ENCODE measurements around the gene RPLP1.

DNA sequence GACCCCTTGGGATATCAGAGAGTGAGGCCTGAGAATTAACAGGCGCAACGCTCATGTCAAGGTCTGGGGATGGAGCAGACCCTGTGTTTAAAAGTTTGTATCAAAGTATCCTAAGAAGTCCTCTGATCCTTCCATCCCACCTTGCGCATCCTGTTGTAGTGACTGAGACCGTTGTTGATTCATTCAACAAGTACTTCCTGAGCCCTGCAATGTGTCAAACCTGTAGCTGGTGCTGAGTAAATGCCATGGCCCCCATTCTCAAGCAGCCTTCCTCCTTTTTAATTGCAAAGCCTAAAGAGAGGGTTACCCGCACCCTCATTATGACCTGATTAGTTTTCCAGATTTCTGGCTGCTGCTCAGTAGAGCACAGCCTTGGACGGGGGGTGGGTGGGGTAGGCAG, 46.4 kb downstream of the RPLP1 start:
- TF ChIP-seq POLR2A (IDR thresholded peaks at IDR 0.05): no peak
- TF ChIP-seq, protein P1, sequence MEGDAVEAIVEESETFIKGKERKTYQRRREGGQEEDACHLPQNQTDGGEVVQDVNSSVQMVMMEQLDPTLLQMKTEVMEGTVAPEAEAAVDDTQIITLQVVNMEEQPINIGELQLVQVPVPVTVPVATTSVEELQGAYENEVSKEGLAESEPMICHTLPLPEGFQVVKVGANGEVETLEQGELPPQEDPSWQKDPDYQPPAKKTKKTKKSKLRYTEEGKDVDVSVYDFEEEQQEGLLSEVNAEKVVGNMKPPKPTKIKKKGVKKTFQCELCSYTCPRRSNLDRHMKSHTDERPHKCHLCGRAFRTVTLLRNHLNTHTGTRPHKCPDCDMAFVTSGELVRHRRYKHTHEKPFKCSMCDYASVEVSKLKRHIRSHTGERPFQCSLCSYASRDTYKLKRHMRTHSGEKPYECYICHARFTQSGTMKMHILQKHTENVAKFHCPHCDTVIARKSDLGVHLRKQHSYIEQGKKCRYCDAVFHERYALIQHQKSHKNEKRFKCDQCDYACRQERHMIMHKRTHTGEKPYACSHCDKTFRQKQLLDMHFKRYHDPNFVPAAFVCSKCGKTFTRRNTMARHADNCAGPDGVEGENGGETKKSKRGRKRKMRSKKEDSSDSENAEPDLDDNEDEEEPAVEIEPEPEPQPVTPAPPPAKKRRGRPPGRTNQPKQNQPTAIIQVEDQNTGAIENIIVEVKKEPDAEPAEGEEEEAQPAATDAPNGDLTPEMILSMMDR (IDR thresholded peaks at IDR 0.05): no peak

Data from body of pancreas (tissue), 4 donors.